GM12878 (cell line): ENCODE results near the gene TYW5. TPM values are rescaled to one million over a fixed set of nuclear protein-coding genes. Genes with fewer than 3 reads are reported as not detected.

Experiments
- ATAC-seq: fragments of 200-7000 bp; cut with Tn5 transposase; 3 replicates; pipeline ENCODE4 v1.9.1; 2020; ENCODE audit warnings: mild to moderate bottlenecking, moderate library complexity
- BruUV-seq: library from RNA; stranded (reverse); fragments of 400-500 nt; replicated peaks from 2 replicates; lab custom pipeline; 2021; lab: Mats Ljungman, UMichigan
- CTCF ChIA-PET: fragments of 300-600 bp; sonication (Branson Sonifier 250); formaldehyde crosslinking; extraction: SDS; loops from one replicate; lab custom pipeline; 2021; ENCODE audit warnings: inconsistent platforms; lab: Yijun Ruan, JAX
- POLR2A ChIA-PET: fragments of 350-600 bp; formaldehyde crosslinking; extraction: SDS; loops from one replicate; lab custom pipeline; 2021; ENCODE audit warnings: inconsistent platforms; lab: Charles Lee
- RAD21 ChIA-PET: fragments of 300-600 bp; sonication (Branson Sonifier 250); formaldehyde crosslinking; loops from one replicate; lab custom pipeline; 2023; ENCODE audit warnings: antibody characterized with exemption; ENCODE audit not compliant: unreplicated experiment; lab: Charles Lee
- SMC1A ChIA-PET: fragments of 300-600 bp; sonication (Branson Sonifier 250); formaldehyde crosslinking; loops from one replicate; lab custom pipeline; 2023; ENCODE audit not compliant: unreplicated experiment, uncharacterized antibody; lab: Charles Lee
- DNase-seq: peaks from one replicate; pipeline ENCODE4 v3.0.0-alpha.2; 2011; ENCODE audit warnings: low read depth, low spot score
- FAIRE-seq: peaks from 3 replicates; lab custom pipeline; 2011; peaks lifted over from hg19 to GRCh38; lab: Jason Lieb, UNC
- H2AFZ ChIP-seq: 2 replicates; pipeline ENCODE4 v1.6.0; 2011; ENCODE audit warnings: low read depth, low read length, control low read depth; ENCODE audit not compliant: control insufficient read depth
- H3K27ac ChIP-seq: 2 replicates; pipeline ENCODE4 v1.5.1; 2011; ENCODE audit warnings: control low read depth; ENCODE audit not compliant: control insufficient read depth, insufficient read depth
- H3K27me3 ChIP-seq, 2 experiments: replicated peaks in 1 of 2; 2 replicates each; pipeline versions ENCODE4 v1.6.0 to v1.6.1; 2011; ENCODE audit warnings: low read length in 1 of 2; ENCODE audit not compliant: control insufficient read depth in 2 of 2, insufficient read depth in 2 of 2
- H3K36me3 ChIP-seq, 2 experiments: 2 replicates each; pipeline ENCODE4 v1.5.1; 2011; ENCODE audit warnings: low read length in 1 of 2; ENCODE audit not compliant: control insufficient read depth in 2 of 2, insufficient read depth in 2 of 2
- H3K4me1 ChIP-seq: 2 replicates; pipeline ENCODE4 v1.6.1; 2011; ENCODE audit warnings: mild to moderate bottlenecking, low read length, moderate library complexity, mixed read lengths; ENCODE audit not compliant: control insufficient read depth, insufficient read depth
- H3K4me2 ChIP-seq: 2 replicates; pipeline ENCODE4 v1.6.0; 2011; ENCODE audit warnings: control low read depth; ENCODE audit not compliant: control insufficient read depth, insufficient read depth
- H3K4me3 ChIP-seq: fragments of 200-600 bp; sonication (generic); 2 replicates; pipeline ENCODE4 v1.5.1; 2016
- H3K79me2 ChIP-seq: 2 replicates; pipeline ENCODE4 v1.6.0; 2011; ENCODE audit warnings: low read length; ENCODE audit not compliant: control insufficient read depth, insufficient read depth
- H3K9ac ChIP-seq: 2 replicates; pipeline ENCODE4 v1.8.0; 2011; ENCODE audit warnings: low read length, control low read depth, mixed read lengths; ENCODE audit not compliant: control insufficient read depth, insufficient read depth
- H3K9me3 ChIP-seq: replicated peaks from 3 replicates; pipeline ENCODE4 v1.5.1; 2011; ENCODE audit warnings: mild to moderate bottlenecking, low read length; ENCODE audit not compliant: control insufficient read depth, insufficient read depth
- H4K20me1 ChIP-seq: 2 replicates; pipeline ENCODE4 v1.6.0; 2011; ENCODE audit not compliant: control insufficient read depth, insufficient read depth
- JUND ChIP-seq: IDR thresholded peaks from 2 replicates; pipeline ENCODE4 v1.6.1; 2012; ENCODE audit warnings: low read depth, mild to moderate bottlenecking, low read length, improper control_type of control experiment, moderate library complexity
- MEF2B ChIP-seq: fragments of 450-650 bp; IDR thresholded peaks from 2 replicates; pipeline ENCODE4 v1.6.1; 2018; ENCODE audit warnings: mild to moderate bottlenecking, moderate library complexity; ENCODE audit not compliant: partially characterized antibody, poor library complexity, severe bottlenecking
- NFIC ChIP-seq: IDR thresholded peaks from 2 replicates; pipeline ENCODE4 v1.6.1; 2012; ENCODE audit warnings: low read depth, mild to moderate bottlenecking, inconsistent platforms, low read length, moderate library complexity
- NR2F1 ChIP-seq: fragments of 450-650 bp; conservative IDR thresholded peaks from 2 replicates; pipeline ENCODE4 v1.6.1; 2017; ENCODE audit warnings: mild to moderate bottlenecking
- PML ChIP-seq: IDR thresholded peaks from 2 replicates; pipeline ENCODE4 v1.6.1; 2012; ENCODE audit warnings: low read length, inconsistent platforms
- POLR2A ChIP-seq: IDR thresholded peaks from 2 replicates; pipeline ENCODE4 v1.6.1; 2011; ENCODE audit warnings: low read depth, mild to moderate bottlenecking, low read length
- RB1 ChIP-seq: fragments of 450-650 bp; formaldehyde crosslinking; IDR thresholded peaks from 2 replicates; pipeline ENCODE4 v1.6.1; 2017; ENCODE audit warnings: mild to moderate bottlenecking, borderline replicate concordance
- RUNX3 ChIP-seq: IDR thresholded peaks from 2 replicates; pipeline ENCODE4 v1.6.1; 2012; ENCODE audit warnings: low read length, inconsistent platforms
- WGBS: methylation state at CpG from one replicate; pipeline ENCODE4 v1.1.6; 2016; ENCODE audit warnings: low lambda C conversion rate; ENCODE audit not compliant: insufficient replicate concordance, insufficient coverage; ENCODE audit errors: missing lambda C conversion rate; 5-methylcytosine and 5-hydroxymethylcytosine counted together
- in situ Hi-C: fragments of 300-500 bp; cut with MboI; formaldehyde crosslinking; loops from 9 replicates; pipeline ENCODE4 v1.14.3; 2018; ENCODE audit warnings: mixed read lengths
- intact Hi-C: fragments of 100-400 bp; cut with micrococcal nuclease; formaldehyde crosslinking; loops from one replicate; pipeline ENCODE4 v1.14.2; 2022; ENCODE audit not compliant: unreplicated experiment
- polyA plus RNA-seq, 11 experiments: library from polyadenylated mRNA; depleted of rRNA in 4 of 11; unstranded in 6 of 11; stranded (reverse) in 5 of 11; fragments of >200 nt; fragmentation: Nextera tagmentation in 4 of 11; fragmentation: Illumina TruSeq in 1 of 11; extraction: Ambion mirVana in 4 of 11; extraction: Trizol in 1 of 11; gene quantifications; 1 replicate in 1 of 11; 2 replicates in 10 of 11; pipeline versions ENCODE4 v1.2.1 to v1.2.3, GENCODE V29; 2011 to 2016; ENCODE audit warnings: inconsistent platforms in 2 of 11, missing spikeins in 2 of 11, low read depth in 1 of 11
- total RNA-seq, 4 experiments: library from RNA; depleted of rRNA in 3 of 4; stranded (reverse); fragments of >200 nt in 3 of 4; fragmentation: Illumina TruSeq in 1 of 4; extraction: Trizol in 1 of 4; gene quantifications; 2 replicates each; pipeline versions ENCODE4 v1.2.1 to v1.2.3, GENCODE V29; 2013 to 2021
- TF ChIP-seq, protein P1 (sequence below): fragments of 450-650 bp; IDR thresholded peaks from 2 replicates; pipeline ENCODE4 v1.6.1; 2017; ENCODE audit warnings: mild to moderate bottlenecking, low read depth, inconsistent platforms; ENCODE audit not compliant: poor library complexity, severe bottlenecking
- TF ChIP-seq, protein P2 (sequence below), 3 experiments: IDR thresholded peaks in 2 of 3; conservative IDR thresholded peaks in 1 of 3; 2 replicates each; pipeline ENCODE4 v1.5.1; 2011; ENCODE audit warnings: low read depth in 3 of 3, low read length in 3 of 3, mild to moderate bottlenecking in 3 of 3, control low read depth in 2 of 3, moderate library complexity in 2 of 3, inconsistent platforms in 1 of 3, mixed read lengths in 1 of 3; ENCODE audit not compliant: control insufficient read depth in 2 of 3, insufficient read depth in 1 of 3; ENCODE audit errors: extremely low read depth in 1 of 3

TYW5 gene
- total and polyA plus RNA-seq, 10 of the 15 experiments (the other 5 are each of a cell fraction or from before 2014, with no cell fraction given) = 4.6 to 11.8 (median 7.4) TPM

DNA sequence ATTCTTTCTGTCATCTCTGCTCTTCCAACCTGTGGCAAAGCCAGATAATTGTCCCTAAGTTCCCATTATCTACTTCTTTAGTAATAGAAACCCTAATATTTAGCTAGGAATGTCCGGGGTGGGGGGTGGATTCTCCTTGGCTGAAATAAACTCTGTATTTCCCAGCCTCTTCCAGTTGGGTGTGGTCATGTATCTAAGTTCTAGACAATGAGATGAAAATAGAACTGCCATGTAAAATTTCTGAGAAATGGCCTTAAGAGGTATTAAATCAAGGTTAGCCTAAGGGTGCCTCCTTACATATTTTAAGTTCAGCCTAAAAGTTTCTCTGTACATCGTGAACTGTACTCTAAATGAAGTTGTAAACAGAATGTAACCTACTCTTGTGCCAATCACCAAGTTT, 39.6 kb upstream of the TYW5 start:
- Histone ChIP-seq H3K27me3 (no peaks in the 10 kb centered on the region; a peak in 1 of 4 replicates), H4K20me1 (no peaks in the 10 kb centered on the region), H3K4me2 (no peak overlapping the region), H3K79me2 (no peaks in the 10 kb centered on the region), H3K36me3 (no peaks in the 10 kb centered on the region), H3K4me3 (no peak overlapping the region), H3K27ac (no peak overlapping the region), H3K4me1 (no peaks in the 10 kb centered on the region), H3K9ac (no peak overlapping the region), H3K9me3 (no peaks in the 10 kb centered on the region), H2AFZ (no peak overlapping the region)
- no peak for FAIRE-seq
- TF ChIP-seq, protein P1, sequence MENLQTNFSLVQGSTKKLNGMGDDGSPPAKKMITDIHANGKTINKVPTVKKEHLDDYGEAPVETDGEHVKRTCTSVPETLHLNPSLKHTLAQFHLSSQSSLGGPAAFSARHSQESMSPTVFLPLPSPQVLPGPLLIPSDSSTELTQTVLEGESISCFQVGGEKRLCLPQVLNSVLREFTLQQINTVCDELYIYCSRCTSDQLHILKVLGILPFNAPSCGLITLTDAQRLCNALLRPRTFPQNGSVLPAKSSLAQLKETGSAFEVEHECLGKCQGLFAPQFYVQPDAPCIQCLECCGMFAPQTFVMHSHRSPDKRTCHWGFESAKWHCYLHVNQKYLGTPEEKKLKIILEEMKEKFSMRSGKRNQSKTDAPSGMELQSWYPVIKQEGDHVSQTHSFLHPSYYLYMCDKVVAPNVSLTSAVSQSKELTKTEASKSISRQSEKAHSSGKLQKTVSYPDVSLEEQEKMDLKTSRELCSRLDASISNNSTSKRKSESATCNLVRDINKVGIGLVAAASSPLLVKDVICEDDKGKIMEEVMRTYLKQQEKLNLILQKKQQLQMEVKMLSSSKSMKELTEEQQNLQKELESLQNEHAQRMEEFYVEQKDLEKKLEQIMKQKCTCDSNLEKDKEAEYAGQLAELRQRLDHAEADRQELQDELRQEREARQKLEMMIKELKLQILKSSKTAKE = no peak
- BruUV-seq = no TSS peak
- POLR2A ChIA-PET = no interaction called here
- in situ Hi-C loops = no loop called here
- 0% methylated on average over 2 of the region's 2 CpGs for WGBS
- no peak for ATAC-seq
- intact Hi-C loops = no loop called here
- no peak for DNase-seq
- CTCF ChIA-PET = no interaction called here
- SMC1A ChIA-PET = no interaction called here
- RAD21 ChIA-PET = no interaction called here

DNA sequence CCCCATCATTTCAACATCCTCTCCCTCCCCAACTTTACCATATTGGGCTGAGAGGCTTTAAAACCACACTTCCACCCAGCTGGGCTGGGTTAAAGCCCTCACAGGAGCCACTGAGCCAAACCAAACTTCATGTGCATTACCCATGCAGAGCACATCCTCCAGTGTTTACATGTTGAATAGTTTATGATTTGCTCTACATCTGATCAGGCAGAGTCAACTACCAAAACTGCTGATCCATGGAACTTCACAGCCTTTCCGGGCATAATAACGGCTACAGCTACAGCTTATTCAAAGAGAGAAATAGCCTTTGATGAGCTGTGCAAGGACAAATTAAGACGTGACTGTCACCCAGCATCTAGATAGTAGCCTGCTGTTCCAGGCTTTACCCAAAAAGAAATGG, 39.1 kb upstream of the TYW5 start:
- CTCF ChIA-PET = no interaction called here
- DNase-seq = no peak
- intact Hi-C loops = no loop called here

More for the DNA sequence above, 39.1 kb upstream of the TYW5 start:
- Histone ChIP-seq H3K9me3 (no peaks in the 10 kb centered on the region), H3K36me3 (no peaks in the 10 kb centered on the region), H3K4me1 (no peaks in the 10 kb centered on the region), H3K4me3 (no peak overlapping the region), H3K9ac (no peak overlapping the region), H4K20me1 (no peaks in the 10 kb centered on the region), H3K79me2 (no peaks in the 10 kb centered on the region), H3K4me2 (no peak overlapping the region), H3K27ac (no peak overlapping the region), H3K27me3 (no peaks in the 10 kb centered on the region; a peak in 1 of 4 replicates), H2AFZ (no peak overlapping the region)
- BruUV-seq = no TSS peak
- 66% methylated on average over 3 of the region's 3 CpGs for WGBS
- ChIA-PET RAD21 (no interaction called here), POLR2A (no interaction called here), SMC1A (no interaction called here)
- no peak for TF ChIP-seq RUNX3
- TF ChIP-seq, protein P2, sequence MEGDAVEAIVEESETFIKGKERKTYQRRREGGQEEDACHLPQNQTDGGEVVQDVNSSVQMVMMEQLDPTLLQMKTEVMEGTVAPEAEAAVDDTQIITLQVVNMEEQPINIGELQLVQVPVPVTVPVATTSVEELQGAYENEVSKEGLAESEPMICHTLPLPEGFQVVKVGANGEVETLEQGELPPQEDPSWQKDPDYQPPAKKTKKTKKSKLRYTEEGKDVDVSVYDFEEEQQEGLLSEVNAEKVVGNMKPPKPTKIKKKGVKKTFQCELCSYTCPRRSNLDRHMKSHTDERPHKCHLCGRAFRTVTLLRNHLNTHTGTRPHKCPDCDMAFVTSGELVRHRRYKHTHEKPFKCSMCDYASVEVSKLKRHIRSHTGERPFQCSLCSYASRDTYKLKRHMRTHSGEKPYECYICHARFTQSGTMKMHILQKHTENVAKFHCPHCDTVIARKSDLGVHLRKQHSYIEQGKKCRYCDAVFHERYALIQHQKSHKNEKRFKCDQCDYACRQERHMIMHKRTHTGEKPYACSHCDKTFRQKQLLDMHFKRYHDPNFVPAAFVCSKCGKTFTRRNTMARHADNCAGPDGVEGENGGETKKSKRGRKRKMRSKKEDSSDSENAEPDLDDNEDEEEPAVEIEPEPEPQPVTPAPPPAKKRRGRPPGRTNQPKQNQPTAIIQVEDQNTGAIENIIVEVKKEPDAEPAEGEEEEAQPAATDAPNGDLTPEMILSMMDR (IDR thresholded peaks at IDR 0.05 in 2 of 3, conservative IDR thresholded peaks at IDR 0.05 in 1 of 3; ENCODE audit: control insufficient read depth in 2 of 3, extremely low read depth in 1 of 3, insufficient read depth in 1 of 3, low read depth in 3 of 3, low read length in 3 of 3) = no peak
- TF ChIP-seq JUND = no peak
- TF ChIP-seq PML = no peak
- no peak for TF ChIP-seq NFIC
- no peak for TF ChIP-seq RB1
- TF ChIP-seq MEF2B = no peak
- TF ChIP-seq POLR2A = no peak
- no peak for TF ChIP-seq NR2F1
- no peak for ATAC-seq
- FAIRE-seq = no peak
- in situ Hi-C loops = no loop called here
